GM13976 (cell line): Measurements from ENCODE around the gene FAM131C.

ENCODE experiments used
- DNase-seq: peaks from one replicate; pipeline ENCODE4 v3.0.0; 2012; ENCODE audit warnings: low spot score
- CTCF ChIP-seq: IDR thresholded peaks from 2 replicates; pipeline ENCODE4 v1.5.1; 2012; ENCODE audit warnings: borderline replicate concordance, mild to moderate bottlenecking; ENCODE audit not compliant: insufficient read depth; ENCODE audit errors: extremely low read depth, missing control alignments, control extremely low read depth
- in situ Hi-C: fragments of 300-500 bp; cut with MboI; formaldehyde crosslinking; loops from one replicate; pipeline ENCODE4 v1.12.0; 2022; ENCODE audit warnings: low sequenced_read_pairs, mixed read lengths, inconsistent platforms; ENCODE audit not compliant: unreplicated experiment

Gene FAM131C

GRCh38 chr1:16019644-16020277 lies 53.7 kb downstream of the FAM131C start:
- DNase-seq, result no peak
- in situ Hi-C loops, result no loop called here
- no peak for TF ChIP-seq CTCF

- no peak for TF ChIP-seq CTCF
- DNase-seq, result no peak
- in situ Hi-C loops, result no loop called here
Measured at GRCh38 chr1:16018749-16019643, 54.5 kb downstream of the FAM131C start.

GRCh38 chr1:16018308-16018707 lies 55.1 kb downstream of the FAM131C start:
- TF ChIP-seq CTCF, result no peak
- no peak for DNase-seq
- in situ Hi-C loops, result no loop called here

GRCh38 chr1:16017461-16018303 lies 55.8 kb downstream of the FAM131C start, which contains the start of gene HSPB7:
Gene HSPB7 (minus strand): TSS chr1:16018043. CDS start chr1:16017963, 80 bp downstream.
- in situ Hi-C loops, result no loop called here
- DNase-seq, result peak; percentile 51

GRCh38 chr1:16017076-16017460 lies 56.4 kb downstream of the FAM131C start:
- no peak for DNase-seq
- no peak for TF ChIP-seq CTCF
- in situ Hi-C loops, result no loop called here

More at GRCh38 chr1:16017461-16018303, 55.8 kb downstream of the FAM131C start, which contains the start of gene HSPB7:
- no peak for TF ChIP-seq CTCF
